ENCODE results near the gene MGLL.

MGLL gene

DNA sequence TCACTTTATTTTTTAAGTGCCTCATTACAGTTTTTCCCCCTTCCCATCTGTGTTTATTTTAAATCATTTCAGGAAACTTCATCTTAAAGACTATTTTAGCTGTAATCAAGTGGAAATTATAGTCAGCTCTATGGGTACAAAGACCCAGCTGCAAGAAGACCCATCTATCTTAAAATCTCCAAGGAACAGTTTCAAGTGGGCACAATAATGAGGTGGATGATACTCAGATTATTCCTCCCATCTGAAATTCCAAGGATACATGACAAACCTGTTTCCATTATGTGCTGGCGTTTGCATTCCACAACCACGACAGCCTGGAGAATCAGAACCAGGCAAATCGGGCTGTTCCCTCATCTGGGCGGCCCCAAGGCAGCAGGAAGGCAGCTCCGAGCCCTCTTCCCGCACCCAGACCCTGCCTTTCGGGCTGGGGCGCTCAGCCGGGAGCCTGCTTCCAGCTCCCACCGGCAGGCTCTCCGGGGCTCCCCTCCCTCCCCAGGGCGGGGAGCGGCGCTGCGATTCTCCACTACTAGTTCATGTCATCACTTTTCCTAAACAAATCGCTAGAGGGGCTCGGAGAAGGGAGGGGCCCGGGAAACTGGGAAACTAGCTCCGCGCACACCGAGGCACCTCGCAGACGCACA is at the start of gene MGLL:
Gene MGLL (minus strand): TSS at position 475 of the 641 bp plus-strand sequence. CDS start 197 bp downstream, at position 278.
- peak in 5 of 14 donors; percentile 37 to 76 (median 59) for DNase-seq

GRCh38 chr3:127870156-127870555 is 47.8 kb upstream of the MGLL start:
- DNase-seq = no peak

DNA sequence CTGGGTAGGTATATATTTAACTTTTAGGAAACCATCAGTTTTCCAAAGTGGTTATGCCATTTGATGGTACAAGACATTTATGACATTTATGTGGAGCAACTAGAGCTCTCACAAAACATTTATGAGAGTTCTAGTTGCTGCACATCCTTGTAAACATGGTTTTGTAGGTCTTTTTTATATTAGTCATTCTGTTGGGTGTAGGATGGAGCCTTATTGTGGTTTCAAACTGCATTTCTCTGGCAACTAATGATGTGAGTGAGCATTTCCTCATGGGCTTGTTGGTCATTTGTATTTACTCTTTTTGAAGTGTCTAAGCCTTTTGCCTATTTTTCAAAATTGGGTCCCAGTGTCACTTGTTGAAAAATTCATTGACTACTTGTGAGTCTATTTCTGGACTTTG is 45.7 kb upstream of the MGLL start:
- DNase-seq = no peak

DNA sequence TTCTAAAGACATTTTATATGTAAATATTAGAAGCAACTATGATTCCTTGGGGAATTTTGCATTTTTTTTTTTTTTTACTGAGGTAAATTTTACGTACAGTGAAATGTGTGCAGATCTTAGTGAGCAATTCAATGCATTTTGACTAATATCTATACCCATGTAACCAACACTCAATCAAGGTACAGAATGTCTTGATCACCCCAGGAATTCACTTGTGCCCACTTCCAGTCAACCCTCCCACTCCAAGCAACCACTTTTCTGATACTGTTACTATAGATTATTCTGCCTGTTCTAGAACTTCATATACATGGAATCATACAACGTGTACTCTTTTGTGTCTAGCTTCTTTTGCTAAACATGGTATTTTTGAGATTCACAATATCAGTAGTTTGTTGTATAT is 45.1 kb upstream of the MGLL start:
- DNase-seq = no peak

DNA sequence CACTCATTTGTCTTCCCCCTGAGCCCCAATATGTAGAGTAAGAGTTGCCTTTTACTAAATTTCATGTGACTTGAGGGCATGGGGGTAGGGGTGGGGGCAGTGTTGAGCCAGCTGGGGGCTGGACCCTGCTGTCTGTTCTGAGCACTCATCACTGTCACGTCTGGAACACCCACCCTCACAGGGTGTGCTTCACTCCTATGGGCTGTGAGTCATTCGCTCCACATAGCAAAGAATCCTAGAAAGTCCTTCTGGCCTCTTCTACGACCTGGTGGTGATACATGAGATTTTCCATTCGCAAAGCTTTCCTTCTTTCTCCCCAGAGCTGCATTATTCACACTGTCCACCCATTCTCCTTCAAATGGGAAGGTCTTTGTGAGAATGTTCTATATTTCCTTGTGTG is 43.6 kb upstream of the MGLL start:
- no peak for DNase-seq

GRCh38 chr3:127860211-127860696 is 37.9 kb upstream of the MGLL start:
- DNase-seq = no peak

DNA sequence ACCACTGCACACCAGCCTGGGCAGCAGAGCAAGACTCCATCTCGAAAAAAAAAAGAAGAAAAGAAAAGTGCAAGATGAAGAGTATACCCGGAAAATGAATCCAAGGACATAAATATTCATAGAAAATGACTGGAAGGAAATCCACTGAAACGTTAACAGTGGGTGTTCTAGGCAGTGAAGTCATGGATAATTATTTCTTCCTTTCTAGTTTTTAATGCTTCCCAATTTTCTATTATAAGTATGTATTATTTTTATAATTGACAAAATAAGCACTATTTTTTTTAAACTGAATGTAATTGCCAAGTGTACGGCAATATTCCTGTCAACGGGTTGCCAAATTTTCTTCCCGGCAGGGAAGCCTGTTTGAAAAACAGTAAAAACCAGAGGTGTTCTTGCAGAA is 37.4 kb upstream of the MGLL start:
- no peak for DNase-seq

GRCh38 chr3:127858937-127859336 is 36.6 kb upstream of the MGLL start:
- DNase-seq = no peak

DNA sequence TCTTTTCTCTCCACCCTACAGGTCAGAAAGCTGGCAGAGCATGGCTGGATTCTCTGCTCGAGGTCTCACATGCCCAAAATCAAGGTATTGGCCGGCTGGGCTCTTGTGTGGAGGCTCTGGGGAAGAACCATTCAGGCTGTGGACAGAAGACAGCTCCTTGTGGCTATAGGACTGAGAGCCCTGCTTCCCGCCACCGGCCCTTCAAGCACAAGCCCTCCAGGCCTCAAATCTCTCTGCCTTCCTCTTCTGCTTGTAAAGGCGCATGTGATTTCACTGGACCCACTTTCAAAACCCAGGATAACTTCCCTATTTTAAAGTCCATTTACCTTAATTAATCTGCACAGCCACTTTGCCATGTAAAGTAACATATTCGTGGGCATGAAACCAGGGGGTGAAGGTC is 36.2 kb upstream of the MGLL start:
- DNase-seq = no peak

GRCh38 chr3:127857333-127857732 is 35.0 kb upstream of the MGLL start:
- no peak for DNase-seq

DNA sequence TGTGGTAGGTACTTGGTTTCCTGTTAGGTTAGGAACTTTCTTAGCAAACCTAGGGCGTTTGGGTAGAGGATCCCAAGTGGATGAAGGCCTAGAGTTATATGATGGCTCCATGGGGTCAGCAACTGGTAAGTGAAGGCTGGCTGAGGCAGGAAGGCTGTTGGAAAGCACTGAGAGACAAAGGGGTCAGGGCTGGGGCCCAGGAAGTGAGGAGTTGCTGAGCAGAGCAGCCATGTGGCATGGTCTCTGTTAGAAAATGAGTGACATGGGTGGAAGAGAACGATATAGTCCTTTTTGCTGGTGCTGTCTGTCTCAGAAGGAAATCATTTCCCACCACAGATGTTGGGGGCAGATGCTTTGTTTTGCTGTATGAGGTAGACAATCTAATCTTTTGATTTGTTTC is 34.5 kb upstream of the MGLL start:
- DNase-seq = no peak

- no peak for DNase-seq
Measured at GRCh38 chr3:127855246-127855645, 32.9 kb upstream of the MGLL start.

GRCh38 chr3:127853681-127854080 is 31.4 kb upstream of the MGLL start:
- peak in 1 of 14 donors; percentile 48 for DNase-seq

- peak in 2 of 14 donors; percentile 34 to 94 for DNase-seq
Measured at GRCh38 chr3:127851899-127852298, 29.6 kb upstream of the MGLL start.

- peak in 3 of 14 donors; percentile 4 to 94 (median 19) for DNase-seq
Measured at GRCh38 chr3:127849368-127849767, 27.1 kb upstream of the MGLL start.

DNA sequence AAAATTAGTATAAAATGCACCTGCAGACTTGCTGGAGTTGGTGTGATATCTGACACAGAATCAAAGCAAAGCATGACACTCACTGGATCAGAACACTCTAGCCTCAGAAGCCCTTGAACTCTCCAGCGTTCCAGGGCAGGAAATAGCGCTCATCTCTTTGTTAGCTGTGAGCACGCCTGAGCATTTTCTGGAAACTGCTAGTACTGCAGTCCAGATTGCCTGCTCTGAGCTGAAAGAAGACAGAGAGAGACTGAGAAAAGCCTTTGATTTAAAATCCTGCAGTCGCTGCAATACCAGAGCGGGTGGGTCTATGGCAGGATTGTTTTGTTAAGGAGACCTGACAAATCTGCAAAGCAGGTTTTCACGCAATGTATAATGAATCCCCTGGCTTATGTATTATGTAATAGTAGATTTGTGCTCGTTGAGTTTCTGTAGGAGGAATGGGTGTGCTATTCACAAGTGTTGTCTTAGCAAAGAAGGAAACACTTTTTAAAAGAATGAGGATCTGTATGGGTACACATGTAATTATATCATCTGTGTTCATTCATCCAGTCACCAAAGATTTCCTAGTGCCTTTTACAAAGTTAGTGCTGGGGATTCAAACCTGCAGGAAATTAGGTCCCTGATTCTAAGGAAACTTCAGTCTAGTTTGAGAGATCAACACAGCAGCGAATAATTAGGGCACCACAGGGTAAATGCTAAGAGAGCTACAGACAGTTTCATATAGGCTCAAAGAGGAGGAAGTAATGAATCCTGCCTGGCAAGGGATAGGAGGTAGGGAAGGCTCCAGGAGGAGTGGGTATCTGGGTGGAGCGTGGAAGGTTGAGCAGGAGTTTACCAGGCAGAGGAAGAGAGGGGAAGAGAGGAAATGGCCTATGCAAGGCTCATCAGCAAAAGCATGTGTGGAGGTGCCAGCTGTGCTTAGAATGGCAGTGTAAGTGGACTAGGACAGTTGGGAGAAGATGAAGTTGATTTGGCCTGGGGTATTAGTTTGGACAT is 26.1 kb upstream of the MGLL start:
- peak in 12 of 14 donors; percentile 16 to 69 (median 46) for DNase-seq

- peak in 1 of 14 donors; percentile 18 for DNase-seq
Measured at GRCh38 chr3:127847236-127847720, 25.0 kb upstream of the MGLL start.

DNA sequence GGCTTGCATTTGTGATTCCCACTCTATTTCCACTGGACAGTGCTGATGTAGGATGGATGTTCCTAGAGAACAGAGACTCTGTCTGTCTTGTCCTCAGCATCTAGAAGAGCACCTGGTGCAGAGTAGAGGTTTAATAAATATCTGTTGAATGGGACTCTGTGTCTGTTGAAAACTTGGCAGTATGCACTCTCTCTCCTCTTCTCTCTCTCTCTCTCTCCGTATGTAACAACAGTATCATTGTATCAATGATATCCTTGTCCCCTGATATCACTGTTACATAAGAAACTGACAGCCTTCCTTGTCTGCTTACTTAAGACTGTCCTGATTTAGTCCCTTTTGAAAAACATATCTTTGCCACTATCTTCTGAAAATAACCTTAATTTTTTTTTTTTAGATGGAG is 24.3 kb upstream of the MGLL start:
- peak in 1 of 14 donors; percentile 7 for DNase-seq

DNA sequence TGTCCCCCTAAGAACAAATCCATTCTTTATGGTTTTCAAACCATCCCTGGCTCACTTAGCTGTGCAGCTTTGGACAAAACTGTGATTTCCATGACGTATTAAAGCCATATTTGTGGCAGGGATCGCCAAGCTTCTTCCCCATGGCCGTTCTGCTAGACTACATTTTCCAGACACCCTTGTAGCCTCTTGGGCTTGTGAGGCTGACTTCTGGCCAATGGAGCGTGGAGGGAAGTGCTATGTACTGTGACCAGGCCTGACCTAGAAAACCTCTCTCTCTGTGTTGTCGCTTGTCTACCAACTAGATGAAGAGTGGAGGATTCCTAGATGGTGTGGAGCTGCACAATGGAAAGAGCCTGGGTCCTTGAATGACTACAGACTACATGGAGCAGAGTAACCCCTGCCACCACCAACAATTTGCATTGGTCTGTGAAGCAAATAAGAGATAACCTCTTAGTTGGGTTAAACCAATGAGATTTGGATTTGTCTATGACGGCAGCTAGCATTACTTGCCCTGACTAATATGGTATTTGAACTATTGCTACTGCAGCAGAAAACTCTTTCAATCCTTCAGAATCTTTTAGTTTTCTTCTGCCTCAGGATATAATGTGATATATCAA is 22.1 kb upstream of the MGLL start:
- DNase-seq = no peak

- no peak for DNase-seq
Measured at GRCh38 chr3:127840671-127841070, 18.4 kb upstream of the MGLL start.

DNA sequence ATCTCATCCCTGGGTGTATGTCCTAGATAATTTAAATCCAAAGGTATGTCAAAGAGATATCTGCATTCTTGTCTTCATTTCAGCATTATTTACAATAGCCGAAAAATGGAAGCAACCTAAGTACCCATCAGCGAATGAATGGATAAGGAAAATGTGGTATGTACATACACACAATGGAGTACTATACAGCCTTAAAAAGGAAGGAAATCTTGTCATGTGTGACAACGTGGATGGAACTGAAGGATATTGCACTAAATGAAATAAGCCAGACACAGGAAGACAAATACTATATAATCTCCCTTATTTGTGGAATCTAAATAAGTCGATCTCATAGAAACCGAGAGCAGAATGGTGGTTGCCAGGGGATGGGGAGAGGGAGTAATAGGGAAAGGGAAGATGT is 16.8 kb upstream of the MGLL start:
- no peak for DNase-seq

DNA sequence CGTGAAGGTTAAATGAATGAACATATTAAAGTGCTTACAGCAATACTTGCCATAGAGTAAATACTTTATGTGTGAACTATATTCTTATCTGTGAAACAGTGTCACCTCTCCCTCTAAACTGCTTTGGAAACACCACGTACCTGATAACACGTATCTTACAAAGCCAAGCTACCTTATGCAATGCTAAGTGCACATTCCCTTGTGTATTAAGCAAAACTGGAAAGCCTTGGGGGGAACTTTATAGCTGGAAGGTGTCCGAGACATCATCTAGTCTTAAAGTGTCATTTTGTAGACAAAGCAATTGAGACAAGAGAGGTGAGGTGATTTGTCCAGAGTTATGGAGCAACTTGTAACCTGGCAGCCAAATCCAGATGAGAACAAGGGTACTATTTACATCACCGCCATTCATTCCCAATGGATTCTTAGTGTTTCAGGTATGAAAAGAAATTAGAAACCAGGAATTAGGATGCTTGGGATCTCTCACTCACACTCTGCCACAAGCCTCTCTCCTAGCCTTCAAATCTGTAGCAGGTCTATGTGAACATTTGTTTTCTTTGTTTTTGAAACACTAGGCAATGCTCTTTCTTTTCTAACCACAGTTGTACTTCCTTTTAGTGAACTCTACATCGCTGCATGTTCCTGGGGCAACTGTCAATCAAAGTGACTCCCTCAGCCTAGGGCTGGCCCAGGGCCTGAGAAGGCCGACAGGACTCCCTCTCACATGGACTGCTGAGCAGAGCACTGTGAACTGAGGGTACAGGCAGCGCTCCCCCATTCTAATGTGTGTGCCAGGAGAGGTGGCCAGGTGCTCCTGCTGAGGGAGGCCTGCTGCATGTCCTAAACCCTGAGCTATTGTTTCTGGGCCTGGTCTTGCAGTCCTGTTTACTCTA is 13.9 kb upstream of the MGLL start:
- no peak for DNase-seq

All from C1 segment of cervical spinal cord (tissue), 14 donors.